ENCODE results near the gene ASS1. TPM values are rescaled to one million over a fixed set of nuclear protein-coding genes. Genes with fewer than 3 reads are reported as not detected.
A peak's percentile ranks its signal among the peaks of the same experiment; 100 is the strongest.

ASS1 gene
- polyA plus RNA-seq, 1 experiment = 99.5 TPM

- Histone ChIP-seq H3K9me3 (ENCODE audit: control insufficient read depth, insufficient read depth, low read length) (peaks cover 5% of the 10 kb centered on the region), H3K4me3 (ENCODE audit: low read depth, low read length) (0 out of 2 replicates have a peak overlapping the region, but pooled peaks have one; percentile 7), H3K27ac (ENCODE audit: low read depth, low read length) (no peak overlapping the region), H3K27me3 (ENCODE audit: control insufficient read depth, insufficient read depth, low read length) (peaks cover 4% of the 10 kb centered on the region)
- no peak for DNase-seq (ENCODE audit: low read depth, low spot score)
- CTCF ChIA-PET = interaction anchor here (0.8 kb wide), 1 partner anchor 258 kb away, joined by 3 read pairs; no protein-coding TSS in a partner anchor
- POLR2A ChIA-PET = no interaction called here
- no peak for TF ChIP-seq CTCF (IDR thresholded peaks at IDR 0.05; ENCODE audit: low read depth, low read length)
Observed at GRCh38 chr9:130443840-130444492, 795 bp upstream of the ASS1 start.

GRCh38 chr9:130445268-130445983, 665 bp downstream of the ASS1 start:
- Histone ChIP-seq H3K27me3 (ENCODE audit: control insufficient read depth, insufficient read depth, low read length) (peaks cover 4% of the 10 kb centered on the region), H3K4me3 (ENCODE audit: low read depth, low read length) (peak overlapping the region; percentile 60), H3K27ac (ENCODE audit: low read depth, low read length) (peak overlapping the region; percentile 89), H3K9me3 (ENCODE audit: control insufficient read depth, insufficient read depth, low read length) (peaks cover 5% of the 10 kb centered on the region)
- no peak for DNase-seq (ENCODE audit: low read depth, low spot score)
- TF ChIP-seq CTCF (IDR thresholded peaks at IDR 0.05; ENCODE audit: low read depth, low read length) = 0 out of 2 replicates have a peak, but pooled peaks have one; percentile 5
- POLR2A ChIA-PET = interaction anchor here (1.2 kb wide), 1 partner anchor 24 kb away, joined by 3 read pairs; no protein-coding TSS in a partner anchor
- CTCF ChIA-PET = interaction anchor here (3.2 kb wide), 1 partner anchor 15 kb away, joined by 21 read pairs; no protein-coding TSS in a partner anchor

GRCh38 chr9:130446101-130446861, 1.5 kb downstream of the ASS1 start:
- POLR2A ChIA-PET = interaction anchor here (1.2 kb wide), 1 partner anchor 25 kb away, joined by 3 read pairs; no protein-coding TSS in a partner anchor
- CTCF ChIA-PET = interaction anchor here (1.9 to 3.2 kb wide), 2 partner anchors 14 to 238 kb away, joined by 5 to 21 read pairs; no protein-coding TSS in a partner anchor
- Histone ChIP-seq H3K27me3 (ENCODE audit: control insufficient read depth, insufficient read depth, low read length) (peaks cover 4% of the 10 kb centered on the region), H3K27ac (ENCODE audit: low read depth, low read length) (peak overlapping the region; percentile 89), H3K9me3 (ENCODE audit: control insufficient read depth, insufficient read depth, low read length) (no peaks in the 10 kb centered on the region; the same call in 1 of the 2 replicates), H3K4me3 (ENCODE audit: low read depth, low read length) (peak overlapping the region; percentile 60)
- DNase-seq (ENCODE audit: low read depth, low spot score) = peak; percentile 82
- TF ChIP-seq CTCF (IDR thresholded peaks at IDR 0.05; ENCODE audit: low read depth, low read length) = no peak

GRCh38 chr9:130447193-130447816, 2.5 kb downstream of the ASS1 start:
- DNase-seq (ENCODE audit: low read depth, low spot score) = no peak
- H3K4me3 ChIP-seq (ENCODE audit: low read depth, low read length) = no peak overlapping the region
- ChIA-PET POLR2A (interaction anchor here (0.5 to 0.7 kb wide), 3 partner anchors 10 to 76 kb away, joined by 3 to 8 read pairs (median 3); no protein-coding TSS in a partner anchor), CTCF (interaction anchor here (1.9 to 3.2 kb wide), 2 partner anchors 13 to 237 kb away, joined by 5 to 21 read pairs; no protein-coding TSS in a partner anchor)
- peaks cover 4% of the 10 kb centered on the region for H3K27me3 ChIP-seq (ENCODE audit: control insufficient read depth, insufficient read depth, low read length)
- H3K9me3 ChIP-seq (ENCODE audit: control insufficient read depth, insufficient read depth, low read length) = no peaks in the 10 kb centered on the region; the same call in 1 of the 2 replicates
- peak overlapping the region; percentile 89 for H3K27ac ChIP-seq (ENCODE audit: low read depth, low read length)
- TF ChIP-seq CTCF (IDR thresholded peaks at IDR 0.05; ENCODE audit: low read depth, low read length) = no peak
